ENCODE results near the gene SHANK1. TPM values are rescaled to one million over a fixed set of nuclear protein-coding genes. Genes with fewer than 3 reads are reported as not detected.

Gene SHANK1
- total RNA-seq, 3 donors from 2014 or later (not counting 1 experiment from before 2014, with no cell fraction given), result 0.05 to 0.75 (median 0.20) TPM

- H3K9me3 ChIP-seq (ENCODE audit: control insufficient read depth, insufficient read depth, low read length), result peaks cover 14% of the 10 kb centered on the region
- WGBS (ENCODE audit: insufficient coverage), result 67% methylated on average over 6 of the region's 6 CpGs
- intact Hi-C loops (cut with micrococcal nuclease), result no loop called here
- H3K36me3 Mint-ChIP-seq, result peaks cover 5% of the 10 kb centered on the region
- H3K27me3 ChIP-seq (ENCODE audit: control insufficient read depth, insufficient read depth, low read length), result peaks cover 14% of the 10 kb centered on the region
- no peak overlapping the region for H3K27ac ChIP-seq (ENCODE audit: low read length)
- DNase-seq, result no peak
- ATAC-seq, result no peak
- no peak overlapping the region for H3K4me3 ChIP-seq (ENCODE audit: low read length)
- TF ChIP-seq CTCF (IDR thresholded peaks at IDR 0.05), result no peak
- H3K4me1 ChIP-seq (ENCODE audit: control insufficient read depth, insufficient read depth, low read length), result peaks cover 18% of the 10 kb centered on the region
- H3K36me3 ChIP-seq (ENCODE audit: control insufficient read depth, insufficient read depth, low read length), result no peaks in the 10 kb centered on the region
- H3K9me3 Mint-ChIP-seq, result peaks cover 5 to 8% of the 10 kb centered on the region in 2 donors
- H3K27me3 Mint-ChIP-seq (ENCODE audit: low read depth in 2 of 2), result peaks cover 44 to 50% of the 10 kb centered on the region in 2 donors
- peaks cover 14% of the 10 kb centered on the region in 2 donors for H3K4me1 Mint-ChIP-seq
- peak overlapping the region; percentile 76 for H3K4me3 Mint-ChIP-seq
- H3K27ac Mint-ChIP-seq, result peak overlapping the region; percentile 64 to 87
These were observed 62.4 kb downstream of the SHANK1 start for GRCh38 chr19:50657222-50657669.

- no peak for TF ChIP-seq CTCF (IDR thresholded peaks at IDR 0.05)
These were observed 64.7 kb downstream of the SHANK1 start for GRCh38 chr19:50654882-50655281.

GRCh38 chr19:50652722-50653121 is 66.9 kb downstream of the SHANK1 start:
- Histone ChIP-seq H3K36me3 (ENCODE audit: control insufficient read depth, insufficient read depth, low read length) (no peaks in the 10 kb centered on the region), H3K4me1 (ENCODE audit: control insufficient read depth, insufficient read depth, low read length) (peaks cover 2% of the 10 kb centered on the region), H3K9me3 (ENCODE audit: control insufficient read depth, insufficient read depth, low read length) (peaks cover 8% of the 10 kb centered on the region), H3K4me3 (ENCODE audit: low read length) (no peak overlapping the region), H3K27me3 (ENCODE audit: control insufficient read depth, insufficient read depth, low read length) (peaks cover 9% of the 10 kb centered on the region), H3K27ac (ENCODE audit: low read length) (no peak overlapping the region)
- H3K4me1 Mint-ChIP-seq, result peaks cover 4 to 6% of the 10 kb centered on the region in 2 donors
- intact Hi-C loops (cut with micrococcal nuclease), result no loop called here
- DNase-seq, result no peak
- peaks cover 5% of the 10 kb centered on the region for H3K36me3 Mint-ChIP-seq
- WGBS (ENCODE audit: insufficient coverage), result 98% methylated on average over 4 of the region's 6 CpGs
- peaks cover 37 to 38% of the 10 kb centered on the region in 2 donors for H3K27me3 Mint-ChIP-seq (ENCODE audit: low read depth in 2 of 2)
- H3K9me3 Mint-ChIP-seq, result peaks cover 0 to 4% of the 10 kb centered on the region in 2 donors
- H3K4me3 Mint-ChIP-seq, result no peak overlapping the region
- no peak overlapping the region for H3K27ac Mint-ChIP-seq
- TF ChIP-seq CTCF (IDR thresholded peaks at IDR 0.05), result no peak
- no peak for ATAC-seq

More at GRCh38 chr19:50654882-50655281, 64.7 kb downstream of the SHANK1 start:
- no peaks in the 10 kb centered on the region for H3K36me3 ChIP-seq (ENCODE audit: control insufficient read depth, insufficient read depth, low read length)
- H3K9me3 ChIP-seq (ENCODE audit: control insufficient read depth, insufficient read depth, low read length), result peaks cover 14% of the 10 kb centered on the region
- no peak overlapping the region for H3K27ac ChIP-seq (ENCODE audit: low read length)
- H3K4me3 ChIP-seq (ENCODE audit: low read length), result no peak overlapping the region
- no peak for DNase-seq
- intact Hi-C loops (cut with micrococcal nuclease), result no loop called here
- Mint-ChIP-seq H3K4me3 (no peak overlapping the region), H3K27me3 (ENCODE audit: low read depth in 2 of 2) (peaks cover 32 to 46% of the 10 kb centered on the region in 2 donors), H3K36me3 (peaks cover 5% of the 10 kb centered on the region), H3K9me3 (peaks cover 5 to 8% of the 10 kb centered on the region in 2 donors), H3K27ac (no peak overlapping the region), H3K4me1 (peaks cover 14% of the 10 kb centered on the region in 2 donors)
- peaks cover 14% of the 10 kb centered on the region for H3K27me3 ChIP-seq (ENCODE audit: control insufficient read depth, insufficient read depth, low read length)
- ATAC-seq, result no peak
- peaks cover 18% of the 10 kb centered on the region for H3K4me1 ChIP-seq (ENCODE audit: control insufficient read depth, insufficient read depth, low read length)

GRCh38 chr19:50651174-50651573 is 68.4 kb downstream of the SHANK1 start:
- intact Hi-C loops (cut with micrococcal nuclease), result no loop called here
- Histone ChIP-seq H3K4me1 (ENCODE audit: control insufficient read depth, insufficient read depth, low read length) (no peaks in the 10 kb centered on the region), H3K36me3 (ENCODE audit: control insufficient read depth, insufficient read depth, low read length) (no peaks in the 10 kb centered on the region), H3K27ac (ENCODE audit: low read length) (no peak overlapping the region), H3K27me3 (ENCODE audit: control insufficient read depth, insufficient read depth, low read length) (peaks cover 9% of the 10 kb centered on the region), H3K4me3 (ENCODE audit: low read length) (no peak overlapping the region), H3K9me3 (ENCODE audit: control insufficient read depth, insufficient read depth, low read length) (peaks cover 8% of the 10 kb centered on the region)
- no peak for TF ChIP-seq CTCF (IDR thresholded peaks at IDR 0.05)
- H3K9me3 Mint-ChIP-seq, result peaks cover 0 to 4% of the 10 kb centered on the region in 2 donors
- H3K36me3 Mint-ChIP-seq, result peaks cover 5% of the 10 kb centered on the region
- no peak overlapping the region for H3K27ac Mint-ChIP-seq
- WGBS (ENCODE audit: insufficient coverage), result 81% methylated on average over 2 of the region's 2 CpGs
- no peaks in the 10 kb centered on the region for H3K4me1 Mint-ChIP-seq
- no peak overlapping the region for H3K4me3 Mint-ChIP-seq
- no peak for DNase-seq
- peaks cover 33 to 35% of the 10 kb centered on the region in 2 donors for H3K27me3 Mint-ChIP-seq (ENCODE audit: low read depth in 2 of 2)
- no peak for ATAC-seq
